Left renal pelvis (tissue), 4 donors: Measurements from ENCODE around the gene NAP1L4. TPM values are rescaled to one million over a fixed set of nuclear protein-coding genes. Genes with fewer than 3 reads are reported as not detected.

Source experiments
- DNase-seq, 4 donors: peaks; one replicate each; pipeline ENCODE4 v3.0.0-alpha.2; 2013; ENCODE audit warnings: low read depth in 4 of 4, low spot score in 3 of 4
- polyA plus RNA-seq, 4 donors: library from polyadenylated mRNA; unstranded; fragments of 120-200 nt; gene quantifications; one replicate each; pipeline ENCODE4 v1.2.1, GENCODE V29; 2013; ENCODE audit not compliant: insufficient read length in 4 of 4

Gene NAP1L4
- polyA plus RNA-seq, 4 donors, result 143 to 215 (median 187) TPM

GRCh38 chr11:2926611-2927051 is 65.5 kb downstream of the NAP1L4 start:
- DNase-seq, result no peak

- DNase-seq, result no peak
Observed at GRCh38 chr11:2924821-2925675, 67.1 kb downstream of the NAP1L4 start.

DNA sequence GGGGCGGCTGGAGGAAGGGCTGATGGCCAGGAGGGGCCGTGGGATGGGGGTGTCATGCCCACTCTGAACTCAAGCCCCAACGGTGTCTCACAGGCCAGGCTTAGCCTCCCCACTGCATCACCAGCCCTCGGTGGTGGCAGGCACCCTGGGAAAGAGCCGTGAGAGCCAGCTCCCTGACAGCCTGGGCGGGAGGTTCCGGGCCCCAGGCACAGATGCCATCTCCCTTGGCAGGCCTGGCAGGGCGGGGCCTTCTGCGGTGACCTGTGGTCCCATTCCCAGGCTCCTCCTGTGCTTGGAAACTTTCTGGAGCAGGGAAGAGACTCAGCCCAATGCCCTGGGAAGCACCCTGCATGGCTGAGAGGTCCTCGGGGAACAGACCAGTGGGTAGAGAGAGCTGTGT is 67.7 kb downstream of the NAP1L4 start:
- no peak for DNase-seq

DNA sequence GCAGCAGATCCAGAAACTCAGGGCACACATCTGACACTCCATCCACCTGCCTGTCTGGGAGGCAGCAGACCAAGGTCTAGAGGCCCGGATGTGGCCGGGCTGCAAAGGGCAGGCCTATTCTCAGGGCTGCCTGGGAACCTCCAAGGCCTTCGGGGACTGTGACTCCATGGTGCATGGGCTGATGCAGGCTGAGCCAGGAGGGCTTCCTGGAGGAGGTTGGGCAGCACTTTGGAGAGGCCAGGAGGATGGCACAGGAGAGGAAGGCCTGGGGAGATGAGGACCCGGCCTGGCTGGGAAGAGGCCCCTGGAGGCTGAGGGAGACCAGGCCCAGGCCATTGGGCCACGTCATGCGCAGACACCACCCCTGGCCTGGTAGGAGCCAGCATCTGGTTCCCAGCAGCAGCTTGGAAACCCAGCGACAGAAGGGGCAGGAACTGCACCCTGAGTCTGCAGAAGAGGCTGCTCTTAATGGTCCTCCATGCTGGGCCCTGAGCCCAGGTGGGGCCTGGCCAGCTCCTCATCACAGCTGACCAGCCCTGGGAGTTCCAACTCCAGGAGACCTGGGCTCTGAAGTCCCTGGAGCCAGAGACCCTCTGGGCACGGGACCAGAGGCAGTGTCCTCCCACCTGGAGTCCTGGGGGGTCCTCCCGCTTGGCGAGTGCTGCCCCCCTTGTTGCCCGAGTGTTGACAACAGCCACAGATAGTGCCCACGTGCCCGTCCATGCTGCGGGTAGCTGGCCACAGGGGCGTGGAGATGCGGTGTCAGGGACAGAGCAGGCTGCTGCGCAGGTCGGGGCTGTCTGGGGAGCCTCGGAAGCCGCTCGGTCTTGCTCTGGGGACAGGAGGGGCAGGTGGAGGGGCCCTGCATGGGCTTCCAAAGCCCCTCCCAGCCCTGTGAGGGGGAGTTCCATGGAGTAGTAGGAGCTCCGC is 68.4 kb downstream of the NAP1L4 start:
- DNase-seq, result no peak

DNA sequence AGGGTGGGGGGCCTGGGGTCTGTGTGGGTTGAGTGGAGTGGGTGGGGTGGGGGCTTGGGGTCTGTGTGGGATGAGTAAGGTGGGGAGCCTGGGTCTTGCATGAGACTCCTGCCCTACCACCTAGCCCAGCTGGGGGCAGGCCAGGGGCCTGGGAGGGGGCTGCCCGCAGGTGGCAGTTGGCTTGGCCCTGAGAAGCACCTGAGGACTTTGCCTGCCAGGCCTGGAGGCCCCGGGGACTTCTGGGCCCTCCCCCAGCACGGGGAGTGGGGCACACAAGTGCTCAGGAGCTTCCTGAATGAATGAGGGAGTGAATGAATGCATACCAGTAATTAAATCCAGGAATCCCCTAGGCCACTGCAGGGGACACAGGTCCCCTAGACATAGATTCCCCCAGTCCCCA is 69.5 kb downstream of the NAP1L4 start:
- no peak for DNase-seq

DNA sequence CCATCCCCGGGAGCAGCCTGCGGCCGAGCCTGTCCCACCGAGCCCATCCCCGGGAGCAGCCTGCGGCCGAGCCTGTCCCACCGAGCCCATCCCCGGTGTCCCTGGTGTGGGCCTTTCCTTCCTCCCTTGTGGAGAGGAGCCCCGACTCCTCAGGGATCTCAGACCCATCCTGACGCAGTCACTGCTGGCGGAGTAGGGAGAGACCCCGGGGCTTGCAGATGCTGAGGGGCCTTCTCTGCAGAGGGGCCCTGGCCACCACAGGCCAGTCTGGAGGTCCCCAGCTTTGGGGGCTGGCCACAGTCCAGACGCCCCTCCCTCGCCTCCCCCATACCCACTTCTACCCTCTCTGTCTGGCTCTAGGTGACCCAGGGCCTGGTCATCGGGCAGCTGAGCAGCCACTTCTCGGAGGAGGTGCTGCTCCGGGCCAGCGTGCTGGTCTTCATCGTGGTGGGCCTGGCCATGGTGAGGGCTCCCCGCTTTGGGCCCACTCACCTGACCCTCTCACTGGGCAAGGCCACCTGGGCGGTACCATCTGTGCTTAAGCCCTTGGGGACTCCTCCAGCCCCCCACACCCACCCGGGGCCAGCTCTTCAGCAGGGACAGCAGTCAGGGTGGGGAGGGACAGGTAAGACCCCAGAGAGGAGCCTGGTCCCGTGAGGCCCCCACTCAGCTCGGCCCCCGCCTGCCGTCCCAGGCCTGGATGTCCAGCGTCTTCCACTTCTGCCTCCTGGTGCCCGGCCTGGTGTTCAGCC is 70.2 kb downstream of the NAP1L4 start:
- no peak for DNase-seq

DNA sequence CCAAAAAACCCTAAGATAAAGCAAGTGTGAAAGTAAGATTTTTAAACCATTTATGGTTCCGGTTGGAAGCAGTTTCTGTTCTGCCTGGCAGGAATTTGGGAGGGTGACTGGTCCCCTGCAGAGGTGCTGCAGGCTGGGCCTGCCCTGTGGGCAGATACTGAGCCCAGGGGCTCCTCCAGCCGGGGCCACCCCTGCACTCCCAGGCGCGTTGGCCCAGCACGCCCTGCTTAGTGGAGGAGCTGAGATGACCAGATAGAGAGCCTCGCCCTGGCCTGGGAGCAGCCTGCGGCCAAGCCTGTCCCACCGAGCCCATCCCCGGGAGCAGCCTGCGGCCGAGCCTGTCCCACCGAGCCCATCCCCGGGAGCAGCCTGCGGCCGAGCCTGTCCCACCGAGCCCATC is 70.9 kb downstream of the NAP1L4 start:
- DNase-seq, result no peak

DNA sequence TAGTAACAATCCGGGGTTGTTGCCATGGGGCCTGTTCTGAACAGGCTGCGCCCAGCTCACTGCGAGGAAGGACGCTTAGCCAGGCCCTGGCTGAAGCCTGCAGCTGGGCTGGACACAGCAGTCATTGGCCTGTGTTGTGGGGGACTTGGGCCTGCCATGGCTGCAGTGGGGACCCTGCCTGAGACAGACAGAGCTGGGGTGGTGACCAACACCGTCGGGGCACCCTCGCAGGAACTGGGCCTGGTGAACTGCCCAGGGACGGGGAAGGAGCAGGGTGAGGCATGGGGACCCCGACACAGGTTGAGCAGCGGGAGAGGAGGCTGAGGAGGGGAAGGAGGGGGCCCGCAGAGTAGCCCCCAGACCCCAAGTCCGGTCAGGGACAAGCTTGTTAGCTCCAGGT is 71.8 kb downstream of the NAP1L4 start:
- DNase-seq, result no peak

DNA sequence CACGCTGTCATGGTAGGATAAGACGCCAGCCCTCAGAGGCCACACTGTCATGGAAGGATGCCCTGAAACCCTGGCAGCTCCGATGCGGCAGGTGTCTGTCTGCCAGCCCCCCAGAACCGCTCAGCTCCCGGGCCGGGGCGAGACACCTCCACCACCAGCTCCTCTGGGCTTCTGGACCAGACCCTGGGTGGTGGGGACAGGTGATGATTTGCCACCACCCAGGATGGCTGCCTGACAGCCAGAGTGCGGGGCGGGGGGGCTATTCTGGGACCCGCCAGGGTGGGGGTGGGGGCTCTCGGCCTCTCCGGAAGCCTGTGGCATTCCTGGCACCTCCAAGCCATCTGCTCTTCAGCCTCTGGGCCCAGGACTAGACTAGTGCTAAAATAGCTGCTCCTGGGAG is 72.3 kb downstream of the NAP1L4 start:
- DNase-seq, result no peak

DNA sequence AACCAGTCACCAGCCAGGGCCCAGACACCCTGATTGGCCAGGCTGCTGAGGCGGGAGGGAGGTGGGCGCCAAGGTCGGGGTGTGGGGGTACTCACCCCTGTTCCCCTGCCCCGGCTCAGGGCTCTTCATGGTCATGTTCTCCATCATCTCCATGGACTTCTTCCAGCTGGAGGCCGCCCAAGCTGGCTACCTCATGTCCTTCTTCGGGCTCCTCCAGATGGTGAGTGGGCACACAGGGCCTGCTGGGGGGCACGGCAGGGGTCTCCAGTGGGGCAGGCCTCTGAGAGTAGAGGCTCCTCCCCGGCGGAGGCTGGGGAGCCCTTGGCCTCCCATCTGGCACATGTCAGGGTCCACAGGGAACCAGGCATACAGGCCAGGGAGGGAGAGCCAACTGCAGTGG is 72.9 kb downstream of the NAP1L4 start:
- DNase-seq, result no peak

- no peak for DNase-seq
Observed at GRCh38 chr11:2917842-2918490, 74.2 kb downstream of the NAP1L4 start.

GRCh38 chr11:2916892-2917645 is 75.1 kb downstream of the NAP1L4 start:
- DNase-seq, result no peak

DNA sequence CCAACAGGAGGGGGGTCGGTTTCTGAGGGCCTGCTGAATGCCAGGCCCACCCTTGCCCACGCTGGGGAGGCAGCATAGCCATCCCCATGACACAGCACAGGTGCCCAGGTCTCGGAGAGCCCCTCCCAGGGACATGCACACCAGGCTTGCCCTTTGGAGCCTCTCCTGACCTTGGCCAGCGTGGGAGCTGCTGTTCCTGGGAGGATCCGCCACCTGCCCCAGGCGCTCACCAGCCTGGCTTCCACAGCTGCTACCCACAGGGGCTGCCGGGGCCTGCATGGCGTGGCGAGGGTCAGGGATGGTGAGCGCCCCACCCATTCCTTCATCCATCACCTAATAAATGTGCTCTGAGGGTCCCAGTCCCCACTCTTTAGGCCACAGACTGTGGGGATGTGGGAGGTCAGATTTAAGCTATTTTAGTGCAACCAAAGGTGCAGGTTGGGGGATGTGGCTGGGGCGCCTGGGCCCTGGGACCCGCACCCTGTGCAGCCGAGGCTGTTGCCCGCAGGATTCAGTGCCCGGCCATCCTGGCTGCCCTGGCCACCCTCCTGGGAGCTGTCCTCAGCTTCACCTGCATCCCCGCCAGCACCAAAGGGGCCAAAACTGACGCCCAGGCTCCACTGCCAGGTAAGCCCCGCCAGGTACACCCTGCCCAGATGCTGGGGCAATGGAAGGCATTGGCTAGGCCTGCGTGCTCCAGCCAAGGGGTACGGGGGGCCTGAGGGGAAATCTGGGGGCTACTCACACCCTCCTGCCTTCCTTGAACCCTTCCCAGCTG is 75.8 kb downstream of the NAP1L4 start:
- DNase-seq, result no peak

- DNase-seq, result no peak
Observed at GRCh38 chr11:2915473-2915872, 76.7 kb downstream of the NAP1L4 start.

DNA sequence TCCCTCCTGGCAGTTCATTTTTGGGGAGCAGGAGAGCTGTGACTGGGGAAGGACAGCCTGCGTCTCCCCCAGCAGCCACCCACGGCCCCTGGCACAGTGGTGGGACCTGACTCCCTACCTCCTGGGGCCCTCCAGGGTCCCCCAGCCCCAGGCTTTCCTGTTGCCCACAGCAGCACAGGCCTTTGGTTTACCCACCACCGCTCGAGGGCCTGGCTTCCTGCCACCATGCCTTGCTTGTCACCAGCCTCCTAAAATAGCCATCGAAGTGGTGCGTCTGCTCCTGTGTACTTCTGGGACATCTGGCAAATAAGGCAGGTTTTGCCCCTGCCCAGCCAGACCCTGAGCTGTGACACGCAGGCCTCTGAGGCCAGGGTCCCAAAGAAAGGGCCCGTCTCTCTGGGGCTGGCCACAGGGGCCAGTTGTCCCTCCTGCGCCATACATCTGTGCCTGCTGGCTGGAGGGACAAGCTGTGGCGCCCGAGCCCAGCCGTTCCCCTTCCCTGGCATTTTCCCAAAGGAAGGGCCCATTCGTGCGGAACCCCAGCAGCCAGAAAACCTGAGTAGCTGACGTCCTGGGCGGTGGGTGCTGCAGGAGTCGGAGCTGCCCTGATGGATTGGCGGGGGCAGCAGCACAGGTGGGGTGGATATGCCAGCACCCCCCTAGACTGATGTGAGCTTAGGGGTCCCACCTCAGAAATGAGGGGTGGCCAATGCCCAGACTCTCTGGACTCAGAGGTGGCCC is 77.5 kb downstream of the NAP1L4 start:
- DNase-seq, result no peak

- DNase-seq, result no peak
Observed at GRCh38 chr11:2913776-2914175, 78.4 kb downstream of the NAP1L4 start.

- no peak for DNase-seq
Observed at GRCh38 chr11:2913019-2913431, 79.1 kb downstream of the NAP1L4 start.

GRCh38 chr11:2912498-2912897 is 79.6 kb downstream of the NAP1L4 start:
- no peak for DNase-seq
